Omental fat pad (tissue), 4 donors: ENCODE measurements around the gene ZHX3. TPM values are rescaled to one million over a fixed set of nuclear protein-coding genes. Genes with fewer than 3 reads are reported as not detected.

Experiments used
- ATAC-seq: fragments of 150-250 bp; one replicate; pipeline ENCODE4 v1.9.1; 2016; ENCODE audit warnings: mild to moderate bottlenecking, moderate library complexity; ENCODE audit not compliant: low FRiP score
- DNase-seq: peaks from one replicate; pipeline ENCODE4 v3.0.0-alpha.2; 2019; ENCODE audit warnings: low spot score
- CTCF ChIP-seq, 3 donors: fragments of 450-650 bp; IDR thresholded peaks; one replicate each; pipeline ENCODE4 v1.5.1; 2016 to 2017; ENCODE audit warnings: antibody characterized with exemption in 3 of 3, mild to moderate bottlenecking in 3 of 3, moderate library complexity in 2 of 3
- total RNA-seq, 4 donors: library from RNA; depleted of rRNA; stranded (reverse); fragments of >200 nt; gene quantifications; one replicate each; pipeline ENCODE4 v1.1.0, GENCODE V29; 2016

ZHX3 gene
- total RNA-seq, 4 donors from 2014 or later = 22.6 to 54.5 (median 45.0) TPM

- DNase-seq (peak; percentile 79), ATAC-seq (peak; percentile 82)
- peak in 2 of 3 donors; percentile 35 to 84 for TF ChIP-seq CTCF (IDR thresholded peaks at IDR 0.05)
Measured at GRCh38 chr20:41173161-41173721, 144.3 kb downstream of the ZHX3 start.

- DNase-seq (no peak), ATAC-seq (peak; percentile 18)
- no peak for TF ChIP-seq CTCF (IDR thresholded peaks at IDR 0.05)
Measured at GRCh38 chr20:41172296-41173140, 145.0 kb downstream of the ZHX3 start.

GRCh38 chr20:41171736-41172295 lies 145.7 kb downstream of the ZHX3 start:
- DNase-seq = no peak
- TF ChIP-seq CTCF (IDR thresholded peaks at IDR 0.05) = no peak
- ATAC-seq = no peak

GRCh38 chr20:41170386-41171105 lies 147.0 kb downstream of the ZHX3 start:
- no peak for ATAC-seq
- no peak for TF ChIP-seq CTCF (IDR thresholded peaks at IDR 0.05)
- no peak for DNase-seq

GRCh38 chr20:41169791-41170351 lies 147.7 kb downstream of the ZHX3 start:
- ATAC-seq (no peak), DNase-seq (peak; percentile 21)
- TF ChIP-seq CTCF (IDR thresholded peaks at IDR 0.05) = no peak

- ATAC-seq = no peak
Measured at GRCh38 chr20:41169162-41169690, 148.3 kb downstream of the ZHX3 start.

More at GRCh38 chr20:41169162-41169690, 148.3 kb downstream of the ZHX3 start:
- no peak for TF ChIP-seq CTCF (IDR thresholded peaks at IDR 0.05)
- DNase-seq = peak; percentile 10
